ENCODE results near the gene MAGEL2. TPM values are rescaled to one million over a fixed set of nuclear protein-coding genes. Genes with fewer than 3 reads are reported as not detected.

MAGEL2 gene
- total RNA-seq, 2 experiments from 2014 or later = not detected

- Histone ChIP-seq H3K27ac (ENCODE audit: low read depth in 1 of 2, low read length in 2 of 2) (no peak overlapping the region), H3K4me3 (ENCODE audit: low read length) (no peak overlapping the region), H3K4me1 (ENCODE audit: insufficient read depth, low read length) (no peaks in the 10 kb centered on the region), H3K27me3 (ENCODE audit: control insufficient read depth in 1 of 2, insufficient read depth in 2 of 2, low read length in 2 of 2) (no peaks in the 10 kb centered on the region), H3K36me3 (ENCODE audit: insufficient read depth, low read length) (no peaks in the 10 kb centered on the region), H3K9me3 (ENCODE audit: control insufficient read depth in 1 of 2, insufficient read depth in 1 of 2, low read length in 2 of 2) (no peaks in the 10 kb centered on the region)
- Mint-ChIP-seq H3K4me1 (ENCODE audit: low read depth) (no peaks in the 10 kb centered on the region), H3K36me3 (ENCODE audit: low read depth) (no peaks in the 10 kb centered on the region), H3K9me3 (no peaks in the 10 kb centered on the region), H3K4me3 (no peak overlapping the region), H3K27ac (no peak overlapping the region), H3K27me3 (no peaks in the 10 kb centered on the region)
- POLR2A ChIA-PET = no interaction called here
- TF ChIP-seq CTCF (IDR thresholded peaks at IDR 0.05) = no peak
- no peak for ATAC-seq (ENCODE audit: poor library complexity)
- CTCF ChIA-PET = interaction anchor here (1.2 kb wide), 1 partner anchor 21 kb away, joined by 3 read pairs; no protein-coding TSS in a partner anchor
- DNase-seq = no peak
- intact Hi-C loops (cut with DNase I, micrococcal nuclease) = no loop called here
Measured at GRCh38 chr15:23663232-23663631, 15.6 kb upstream of the MAGEL2 start.

- Histone ChIP-seq H3K4me1 (ENCODE audit: insufficient read depth, low read length) (no peaks in the 10 kb centered on the region), H3K9me3 (ENCODE audit: control insufficient read depth in 1 of 2, insufficient read depth in 1 of 2, low read length in 2 of 2) (peaks cover 0 to 26% of the 10 kb centered on the region in 2 experiments), H3K36me3 (ENCODE audit: insufficient read depth, low read length) (no peaks in the 10 kb centered on the region), H3K27ac (ENCODE audit: low read depth in 1 of 2, low read length in 2 of 2) (no peak overlapping the region), H3K27me3 (ENCODE audit: control insufficient read depth in 1 of 2, insufficient read depth in 2 of 2, low read length in 2 of 2) (peaks cover 6 to 7% of the 10 kb centered on the region in 2 experiments), H3K4me3 (ENCODE audit: low read length) (no peak overlapping the region)
- peak; percentile 27 for TF ChIP-seq CTCF (IDR thresholded peaks at IDR 0.05)
- Mint-ChIP-seq H3K4me1 (ENCODE audit: low read depth) (no peaks in the 10 kb centered on the region), H3K27ac (no peak overlapping the region), H3K4me3 (no peak overlapping the region), H3K9me3 (no peaks in the 10 kb centered on the region), H3K27me3 (peaks cover 13% of the 10 kb centered on the region), H3K36me3 (ENCODE audit: low read depth) (no peaks in the 10 kb centered on the region)
- ATAC-seq (ENCODE audit: poor library complexity) (no peak), DNase-seq (peak in 5 of 14 experiments; percentile 4 to 37 (median 13))
- ChIA-PET CTCF (no interaction called here), POLR2A (no interaction called here)
- intact Hi-C loops (cut with DNase I, micrococcal nuclease) = loop anchor here in 1 of 2 experiments (2.0 kb wide), 1 partner anchor 1852 kb away; no protein-coding TSS in a partner anchor
Measured at GRCh38 chr15:23648920-23649515, 1.4 kb upstream of the MAGEL2 start.

GRCh38 chr15:23647001-23647295, 719 bp downstream of the MAGEL2 start:
- no peak for TF ChIP-seq CTCF (IDR thresholded peaks at IDR 0.05)
- ChIA-PET CTCF (no interaction called here), POLR2A (no interaction called here)
- DNase-seq (no peak), ATAC-seq (ENCODE audit: poor library complexity) (no peak)
- peaks cover 0 to 26% of the 10 kb centered on the region in 2 experiments for H3K9me3 ChIP-seq (ENCODE audit: control insufficient read depth in 1 of 2, insufficient read depth in 1 of 2, low read length in 2 of 2)
- Mint-ChIP-seq H3K9me3 (no peaks in the 10 kb centered on the region), H3K4me1 (ENCODE audit: low read depth) (no peaks in the 10 kb centered on the region), H3K27me3 (peaks cover 27% of the 10 kb centered on the region), H3K27ac (no peak overlapping the region), H3K36me3 (ENCODE audit: low read depth) (no peaks in the 10 kb centered on the region), H3K4me3 (no peak overlapping the region)
- H3K4me3 ChIP-seq (ENCODE audit: low read length) = no peak overlapping the region
- H3K27me3 ChIP-seq (ENCODE audit: control insufficient read depth in 1 of 2, insufficient read depth in 2 of 2, low read length in 2 of 2) = peaks cover 6 to 7% of the 10 kb centered on the region in 2 experiments
- no peaks in the 10 kb centered on the region for H3K36me3 ChIP-seq (ENCODE audit: insufficient read depth, low read length)
- H3K4me1 ChIP-seq (ENCODE audit: insufficient read depth, low read length) = no peaks in the 10 kb centered on the region
- no peak overlapping the region for H3K27ac ChIP-seq (ENCODE audit: low read depth in 1 of 2, low read length in 2 of 2)
- intact Hi-C loops (cut with DNase I, micrococcal nuclease) = no loop called here
